Glutamatergic neuron (in vitro differentiated cells): ENCODE results near the gene BLTP1. TPM values are rescaled to one million over a fixed set of nuclear protein-coding genes. Genes with fewer than 3 reads are reported as not detected.

Experiments
- DNase-seq: peaks from one replicate; pipeline ENCODE4 v3.0.0; 2022
- H3K27ac Mint-ChIP-seq: one replicate; pipeline ENCODE4 v1.8.0; 2020; ENCODE audit warnings: mild to moderate bottlenecking, mixed read lengths, inconsistent platforms; ENCODE audit not compliant: unreplicated experiment
- H3K27me3 Mint-ChIP-seq: one replicate; pipeline ENCODE4 v1.8.0; 2020; ENCODE audit warnings: mild to moderate bottlenecking, moderate library complexity, mixed read lengths, inconsistent platforms; ENCODE audit not compliant: unreplicated experiment
- H3K36me3 Mint-ChIP-seq: one replicate; pipeline ENCODE4 v1.8.0; 2020; ENCODE audit warnings: mild to moderate bottlenecking, mixed read lengths, inconsistent platforms; ENCODE audit not compliant: unreplicated experiment
- H3K4me1 Mint-ChIP-seq: one replicate; pipeline ENCODE4 v1.8.0; 2020; ENCODE audit warnings: mild to moderate bottlenecking, low read depth, mixed read lengths, inconsistent platforms; ENCODE audit not compliant: unreplicated experiment
- H3K4me3 Mint-ChIP-seq: one replicate; pipeline ENCODE4 v1.8.0; 2020; ENCODE audit warnings: mild to moderate bottlenecking, mixed read lengths, inconsistent platforms; ENCODE audit not compliant: unreplicated experiment
- H3K9me3 Mint-ChIP-seq: one replicate; pipeline ENCODE4 v1.8.0; 2020; ENCODE audit warnings: mild to moderate bottlenecking, moderate library complexity, mixed read lengths, inconsistent platforms; ENCODE audit not compliant: unreplicated experiment
- total RNA-seq: library from RNA; stranded (reverse); fragmentation: NEBNext Ultra II Directional; extraction: Animal tissue kit (Norgen Biotek cat#: 25700); gene quantifications from one replicate; pipeline ENCODE4 v1.2.1, GENCODE V29; 2021; ENCODE audit not compliant: unreplicated experiment
- TF ChIP-seq, protein P1 (sequence below): fragments of 200-600 bp; sonication (generic); IDR thresholded peaks from one replicate; pipeline ENCODE4 v1.5.0; 2021; ENCODE audit not compliant: partially characterized antibody, unreplicated experiment

The BLTP1 gene
- total RNA-seq, 1 donor from 2014 or later, result 65.7 TPM

DNA sequence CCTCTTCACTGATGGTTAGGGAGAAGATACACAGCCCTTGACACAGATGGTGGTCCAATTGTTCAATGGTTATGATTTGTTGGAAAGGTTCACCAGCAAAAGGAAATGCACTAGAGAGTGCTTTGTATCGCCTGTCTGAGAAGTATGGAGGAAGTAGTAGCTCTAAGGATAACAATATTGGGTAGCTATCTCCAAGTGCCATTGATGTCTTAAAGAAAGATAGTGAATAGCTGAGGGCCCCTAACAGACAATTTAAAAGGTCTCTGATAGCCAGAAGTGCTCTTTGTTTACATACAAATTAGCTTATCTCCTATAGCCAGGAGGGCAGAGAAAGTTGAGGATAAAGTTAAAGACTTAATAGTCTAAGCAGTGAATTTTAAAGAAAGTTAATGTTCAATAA is 33.9 kb upstream of the BLTP1 start:
- Mint-ChIP-seq H3K9me3 (no peaks in the 10 kb centered on the region), H3K27me3 (no peaks in the 10 kb centered on the region), H3K27ac (no peak overlapping the region), H3K4me3 (no peak overlapping the region), H3K36me3 (no peaks in the 10 kb centered on the region), H3K4me1 (no peaks in the 10 kb centered on the region)
- no peak for DNase-seq
- TF ChIP-seq, protein P1, sequence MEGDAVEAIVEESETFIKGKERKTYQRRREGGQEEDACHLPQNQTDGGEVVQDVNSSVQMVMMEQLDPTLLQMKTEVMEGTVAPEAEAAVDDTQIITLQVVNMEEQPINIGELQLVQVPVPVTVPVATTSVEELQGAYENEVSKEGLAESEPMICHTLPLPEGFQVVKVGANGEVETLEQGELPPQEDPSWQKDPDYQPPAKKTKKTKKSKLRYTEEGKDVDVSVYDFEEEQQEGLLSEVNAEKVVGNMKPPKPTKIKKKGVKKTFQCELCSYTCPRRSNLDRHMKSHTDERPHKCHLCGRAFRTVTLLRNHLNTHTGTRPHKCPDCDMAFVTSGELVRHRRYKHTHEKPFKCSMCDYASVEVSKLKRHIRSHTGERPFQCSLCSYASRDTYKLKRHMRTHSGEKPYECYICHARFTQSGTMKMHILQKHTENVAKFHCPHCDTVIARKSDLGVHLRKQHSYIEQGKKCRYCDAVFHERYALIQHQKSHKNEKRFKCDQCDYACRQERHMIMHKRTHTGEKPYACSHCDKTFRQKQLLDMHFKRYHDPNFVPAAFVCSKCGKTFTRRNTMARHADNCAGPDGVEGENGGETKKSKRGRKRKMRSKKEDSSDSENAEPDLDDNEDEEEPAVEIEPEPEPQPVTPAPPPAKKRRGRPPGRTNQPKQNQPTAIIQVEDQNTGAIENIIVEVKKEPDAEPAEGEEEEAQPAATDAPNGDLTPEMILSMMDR, result no peak

DNA sequence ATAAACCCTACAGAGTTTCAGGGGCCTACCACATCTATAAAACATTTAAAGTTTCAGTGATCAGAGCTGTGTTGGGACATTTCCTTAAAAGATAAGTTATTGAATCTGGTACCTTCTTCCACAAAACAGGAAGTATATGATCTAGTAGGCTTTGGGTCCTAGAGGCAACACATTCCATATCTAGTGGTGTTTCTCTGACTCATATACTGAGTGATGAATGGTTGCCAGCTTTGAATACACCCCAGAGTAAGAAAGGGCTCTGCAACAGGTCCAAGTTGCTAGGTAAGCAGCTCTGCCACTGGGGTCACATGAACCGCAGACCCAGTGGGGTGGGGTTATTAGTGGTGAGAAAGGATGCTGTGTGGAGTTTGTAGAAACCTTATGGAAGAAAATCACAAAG is 32.4 kb upstream of the BLTP1 start:
- H3K4me3 Mint-ChIP-seq, result no peak overlapping the region
- H3K27me3 Mint-ChIP-seq, result no peaks in the 10 kb centered on the region

DNA sequence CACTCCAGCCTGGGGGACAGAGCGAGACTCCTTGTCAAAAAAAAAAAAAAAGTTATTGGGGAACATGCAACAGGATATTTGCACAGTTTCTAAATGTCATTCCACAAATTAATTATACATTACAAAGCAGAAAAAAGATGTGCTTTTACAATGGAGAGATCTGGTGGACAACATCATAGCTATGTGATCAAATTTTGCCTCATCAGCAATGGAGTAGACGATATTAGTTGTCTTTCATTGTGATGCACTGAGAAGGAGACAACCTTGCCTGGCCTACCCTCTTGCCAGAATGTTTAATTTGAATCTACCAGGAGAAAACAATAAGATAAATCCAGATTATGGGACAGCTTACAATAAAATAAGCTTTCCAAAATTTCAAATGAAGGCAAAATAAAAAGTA is 30.5 kb upstream of the BLTP1 start:
- TF ChIP-seq, protein P1, result no peak
- Mint-ChIP-seq H3K27ac (no peak overlapping the region), H3K4me1 (no peaks in the 10 kb centered on the region), H3K27me3 (no peaks in the 10 kb centered on the region), H3K36me3 (no peaks in the 10 kb centered on the region), H3K4me3 (no peak overlapping the region), H3K9me3 (no peaks in the 10 kb centered on the region)
- no peak for DNase-seq

More for the DNA sequence above, 32.4 kb upstream of the BLTP1 start:
- TF ChIP-seq, protein P1, result no peak
- Mint-ChIP-seq H3K36me3 (no peaks in the 10 kb centered on the region), H3K9me3 (no peaks in the 10 kb centered on the region), H3K27ac (no peak overlapping the region), H3K4me1 (no peaks in the 10 kb centered on the region)
- no peak for DNase-seq

DNA sequence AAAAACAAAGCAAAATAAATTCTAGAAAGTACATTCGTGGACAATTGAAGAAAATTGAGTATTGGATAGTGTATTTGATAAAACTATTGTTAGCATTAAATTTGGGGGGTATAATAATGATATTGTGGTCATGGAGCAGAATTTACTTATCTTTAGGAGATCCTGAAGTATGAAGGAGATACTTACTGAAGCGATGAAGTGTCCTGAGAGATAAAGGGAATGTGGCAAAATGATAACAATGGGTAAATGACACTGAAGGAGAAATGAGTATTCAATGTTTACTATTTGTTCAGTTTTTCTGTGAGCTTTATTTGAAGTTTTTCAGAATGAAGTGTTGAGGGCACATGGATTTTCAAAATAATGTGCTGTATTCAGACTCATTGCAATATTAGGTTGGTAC is 30.0 kb upstream of the BLTP1 start:
- Mint-ChIP-seq H3K4me1 (no peaks in the 10 kb centered on the region), H3K36me3 (no peaks in the 10 kb centered on the region), H3K27ac (no peak overlapping the region), H3K27me3 (no peaks in the 10 kb centered on the region), H3K9me3 (no peaks in the 10 kb centered on the region), H3K4me3 (no peak overlapping the region)
- TF ChIP-seq, protein P1, result no peak
- DNase-seq, result no peak

DNA sequence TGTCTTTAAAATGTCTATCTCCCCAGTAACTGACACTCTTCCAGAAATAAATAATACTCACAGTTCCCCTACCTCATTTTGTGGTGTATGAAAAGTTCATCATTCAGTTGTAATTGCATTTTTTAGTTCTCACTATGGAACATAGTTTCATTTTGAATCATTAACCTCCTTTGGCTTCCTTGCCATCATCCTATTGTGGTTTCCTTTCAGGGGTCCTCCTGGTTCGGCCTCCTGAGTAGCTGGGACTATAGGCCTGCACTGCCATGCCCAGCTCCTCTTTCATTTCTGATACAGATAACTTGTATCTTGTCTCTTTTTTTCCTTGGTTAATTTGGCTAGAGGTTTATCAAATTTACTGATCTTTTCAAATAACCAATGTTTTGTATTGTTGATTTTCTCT is 23.1 kb upstream of the BLTP1 start:
- Mint-ChIP-seq H3K27ac (no peak overlapping the region), H3K9me3 (no peaks in the 10 kb centered on the region), H3K4me1 (no peaks in the 10 kb centered on the region), H3K4me3 (no peak overlapping the region), H3K27me3 (no peaks in the 10 kb centered on the region), H3K36me3 (no peaks in the 10 kb centered on the region)
- DNase-seq, result no peak
- TF ChIP-seq, protein P1, result no peak
